PC-9 (cell line): ENCODE measurements around the gene ZNF525.

Experiments
- EZH2 ChIP-seq: fragments of 200-600 bp; sonication (generic); IDR thresholded peaks from 2 replicates; pipeline ENCODE4 v1.8.0; 2017; ENCODE audit warnings: antibody characterized with exemption, low read depth
- TF ChIP-seq, protein P1 (sequence below): fragments of 200-600 bp; sonication (generic); conservative IDR thresholded peaks from 2 replicates; pipeline ENCODE4 v1.6.1; 2017; ENCODE audit warnings: mixed run types, antibody characterized with exemption, mild to moderate bottlenecking, moderate library complexity

DNA sequence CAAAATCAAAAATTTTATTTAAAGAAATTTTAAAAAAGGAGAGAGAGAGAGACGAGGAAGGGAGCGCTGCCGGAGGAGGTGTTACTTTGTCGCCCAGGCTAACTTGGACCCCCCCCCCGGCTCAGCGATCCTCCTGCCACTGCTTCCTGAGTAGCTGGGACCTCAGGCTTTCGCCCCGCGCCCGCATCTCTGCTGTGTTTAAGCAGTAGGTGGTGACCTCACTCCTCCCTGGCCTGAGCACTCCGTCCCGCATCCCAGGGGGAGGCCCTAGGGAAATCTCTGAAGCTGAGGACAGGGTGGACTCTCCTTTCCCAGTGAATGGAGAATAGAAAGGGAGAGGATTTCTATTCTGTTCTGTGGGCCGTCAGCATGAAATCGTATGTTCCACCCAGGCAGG, 32.4 kb upstream of the ZNF525 start:
- TF ChIP-seq, protein P1, sequence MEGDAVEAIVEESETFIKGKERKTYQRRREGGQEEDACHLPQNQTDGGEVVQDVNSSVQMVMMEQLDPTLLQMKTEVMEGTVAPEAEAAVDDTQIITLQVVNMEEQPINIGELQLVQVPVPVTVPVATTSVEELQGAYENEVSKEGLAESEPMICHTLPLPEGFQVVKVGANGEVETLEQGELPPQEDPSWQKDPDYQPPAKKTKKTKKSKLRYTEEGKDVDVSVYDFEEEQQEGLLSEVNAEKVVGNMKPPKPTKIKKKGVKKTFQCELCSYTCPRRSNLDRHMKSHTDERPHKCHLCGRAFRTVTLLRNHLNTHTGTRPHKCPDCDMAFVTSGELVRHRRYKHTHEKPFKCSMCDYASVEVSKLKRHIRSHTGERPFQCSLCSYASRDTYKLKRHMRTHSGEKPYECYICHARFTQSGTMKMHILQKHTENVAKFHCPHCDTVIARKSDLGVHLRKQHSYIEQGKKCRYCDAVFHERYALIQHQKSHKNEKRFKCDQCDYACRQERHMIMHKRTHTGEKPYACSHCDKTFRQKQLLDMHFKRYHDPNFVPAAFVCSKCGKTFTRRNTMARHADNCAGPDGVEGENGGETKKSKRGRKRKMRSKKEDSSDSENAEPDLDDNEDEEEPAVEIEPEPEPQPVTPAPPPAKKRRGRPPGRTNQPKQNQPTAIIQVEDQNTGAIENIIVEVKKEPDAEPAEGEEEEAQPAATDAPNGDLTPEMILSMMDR: no peak
- no peak for TF ChIP-seq EZH2
